H1 (cell line): ENCODE measurements around the gene LRRC26. TPM values are rescaled to one million over a fixed set of nuclear protein-coding genes. Genes with fewer than 3 reads are reported as not detected.
A peak's percentile ranks its signal among the peaks of the same experiment; 100 is the strongest.

Experiments used
- CTCF ChIA-PET: fragments of 300-600 bp; sonication (Branson Sonifier 250); formaldehyde crosslinking; loops from one replicate; lab custom pipeline; 2021; ENCODE audit not compliant: partially characterized antibody; lab: Charles Lee
- POLR2A ChIA-PET: fragments of 300-600 bp; sonication (Branson Sonifier 250); formaldehyde crosslinking; loops from one replicate; lab custom pipeline; 2021; ENCODE audit warnings: inconsistent platforms; ENCODE audit not compliant: partially characterized antibody; lab: Charles Lee
- DNase-seq, 2 experiments: peaks; one replicate each; pipeline versions ENCODE4 v3.0.0 to v3.0.0-alpha.2; 2010 to 2022; ENCODE audit warnings: low spot score in 2 of 2, low read depth in 1 of 2, mixed read lengths in 1 of 2
- FAIRE-seq: peaks from 2 replicates; lab custom pipeline; 2011; peaks lifted over from hg19 to GRCh38; lab: Jason Lieb, UNC
- H2AFZ ChIP-seq: 2 replicates; pipeline ENCODE4 v1.8.1; 2012; ENCODE audit warnings: low read length, inconsistent platforms
- H2AK5ac ChIP-seq: 2 replicates; pipeline ENCODE4 v1.6.1; 2013; ENCODE audit warnings: low read depth, low read length
- H2BK120ac ChIP-seq: replicated peaks from 2 replicates; pipeline ENCODE3; 2013; ENCODE audit warnings: low read depth, low read length, inconsistent platforms
- H2BK12ac ChIP-seq: 2 replicates; pipeline ENCODE4 v1.6.1; 2013; ENCODE audit warnings: low read depth, low read length
- H2BK15ac ChIP-seq: 2 replicates; pipeline ENCODE4 v1.6.1; 2013; ENCODE audit warnings: low read length
- H2BK20ac ChIP-seq: 2 replicates; pipeline ENCODE4 v1.6.1; 2013; ENCODE audit warnings: low read length
- H2BK5ac ChIP-seq: 2 replicates; pipeline ENCODE4 v1.6.1; 2013; ENCODE audit warnings: low read depth, low read length
- H3K14ac ChIP-seq: 2 replicates; pipeline ENCODE4 v1.6.1; 2013; ENCODE audit warnings: inconsistent platforms; ENCODE audit not compliant: insufficient read length
- H3K18ac ChIP-seq: 2 replicates; pipeline ENCODE4 v1.6.1; 2013; ENCODE audit warnings: low read length; ENCODE audit errors: extremely low read depth
- H3K23ac ChIP-seq: 2 replicates; pipeline ENCODE4 v1.6.1; 2013; ENCODE audit warnings: inconsistent platforms; ENCODE audit not compliant: insufficient read length
- H3K23me2 ChIP-seq: 2 replicates; pipeline ENCODE4 v1.6.1; 2013; ENCODE audit warnings: low read depth, low read length
- H3K27ac ChIP-seq: 2 replicates; pipeline ENCODE4 v1.6.1; 2011; ENCODE audit warnings: low read depth, low read length, inconsistent platforms
- H3K27me3 ChIP-seq, 4 experiments: replicated peaks in 1 of 4; 1 replicate in 1 of 4; 2 replicates in 3 of 4; pipeline versions ENCODE4 v1.6.1 to v1.8.1; 2011 to 2013; ENCODE audit warnings: low read length in 3 of 4, mild to moderate bottlenecking in 3 of 4, inconsistent platforms in 2 of 4, mixed read lengths in 2 of 4, moderate library complexity in 1 of 4; ENCODE audit not compliant: control insufficient read depth in 3 of 4, insufficient read depth in 3 of 4; ENCODE audit errors: extremely low read depth in 1 of 4
- H3K36me3 ChIP-seq, 4 experiments: 2 replicates each; pipeline versions ENCODE4 v1.6.1 to v1.8.1; 2011 to 2013; ENCODE audit warnings: mild to moderate bottlenecking in 4 of 4, low read length in 3 of 4, moderate library complexity in 2 of 4, control low read depth in 1 of 4, inconsistent platforms in 1 of 4; ENCODE audit not compliant: insufficient read depth in 4 of 4, control insufficient read depth in 2 of 4
- H3K4ac ChIP-seq: replicated peaks from 2 replicates; pipeline ENCODE3; 2013; ENCODE audit warnings: low read length, low read depth, mixed read lengths, inconsistent platforms; ENCODE audit not compliant: insufficient read length
- H3K4me1 ChIP-seq, 4 experiments: replicated peaks in 1 of 4; 1 replicate in 1 of 4; 2 replicates in 3 of 4; pipeline versions ENCODE4 v1.6.1 to v1.8.1; 2011 to 2013; ENCODE audit warnings: low read length in 3 of 4, inconsistent platforms in 2 of 4, mixed read lengths in 1 of 4; ENCODE audit not compliant: insufficient read depth in 4 of 4, control insufficient read depth in 3 of 4
- H3K4me2 ChIP-seq, 2 experiments: 2 replicates each; pipeline versions ENCODE4 v1.6.1 to v1.8.1; 2011 to 2013; ENCODE audit warnings: low read depth in 2 of 2, low read length in 2 of 2, control low read depth in 1 of 2, inconsistent platforms in 1 of 2, mild to moderate bottlenecking in 1 of 2; ENCODE audit not compliant: insufficient read depth in 1 of 2
- H3K4me3 ChIP-seq, 4 experiments: fragments of 200-600, 300-600 bp in 1 of 4; sonication (generic), shearing (Covaris generic), sonication (Bioruptor Twin) in 1 of 4; 2 replicates each; pipeline versions ENCODE4 v1.5.1 to v1.8.1; 2011 to 2016; ENCODE audit warnings: low read length in 4 of 4, low read depth in 3 of 4, control low read depth in 2 of 4, inconsistent platforms in 2 of 4, mild to moderate bottlenecking in 2 of 4, mixed read lengths in 1 of 4, moderate library complexity in 1 of 4; ENCODE audit not compliant: insufficient read depth in 2 of 4; ENCODE audit errors: extremely low read depth in 1 of 4
- H3K56ac ChIP-seq: replicated peaks from 2 replicates; pipeline ENCODE3; 2013; ENCODE audit warnings: low read depth, mild to moderate bottlenecking, mixed read lengths, low read length, inconsistent platforms; ENCODE audit not compliant: insufficient read length
- H3K79me1 ChIP-seq: 2 replicates; pipeline ENCODE4 v1.6.1; 2013; ENCODE audit warnings: low read depth, low read length, control low read depth
- H3K79me2 ChIP-seq, 2 experiments: 2 replicates each; pipeline versions ENCODE4 v1.6.1 to v1.8.1; 2012 to 2013; ENCODE audit warnings: low read length in 2 of 2, mild to moderate bottlenecking in 2 of 2, inconsistent platforms in 1 of 2; ENCODE audit not compliant: insufficient read depth in 2 of 2, control insufficient read depth in 1 of 2
- H3K9ac ChIP-seq, 4 experiments: replicated peaks in 1 of 4; 1 replicate in 1 of 4; 2 replicates in 3 of 4; pipeline versions ENCODE4 v1.6.1 to v1.8.1; 2011 to 2013; ENCODE audit warnings: low read depth in 3 of 4, low read length in 3 of 4, control low read depth in 2 of 4, mild to moderate bottlenecking in 2 of 4, moderate library complexity in 2 of 4, inconsistent platforms in 1 of 4; ENCODE audit errors: extremely low read depth in 1 of 4
- H3K9me3 ChIP-seq, 2 experiments: 2 replicates each; pipeline versions ENCODE4 v1.6.1 to v1.8.1; 2012 to 2013; ENCODE audit warnings: mild to moderate bottlenecking in 2 of 2, moderate library complexity in 2 of 2, control low read depth in 1 of 2, inconsistent platforms in 1 of 2, low read depth in 1 of 2, low read length in 1 of 2, mixed read lengths in 1 of 2; ENCODE audit not compliant: insufficient read depth in 2 of 2
- H4K20me1 ChIP-seq, 2 experiments: replicated peaks in 1 of 2; 2 replicates each; pipeline versions ENCODE3 to v1.8.1; 2011 to 2013; ENCODE audit warnings: inconsistent platforms in 2 of 2, low read length in 2 of 2, mild to moderate bottlenecking in 1 of 2; ENCODE audit not compliant: insufficient read depth in 2 of 2, control insufficient read depth in 1 of 2
- H4K5ac ChIP-seq: 2 replicates; pipeline ENCODE4 v1.6.1; 2013; ENCODE audit warnings: low read length, low read depth, mixed read lengths, inconsistent platforms; ENCODE audit not compliant: insufficient read length
- H4K8ac ChIP-seq: 2 replicates; pipeline ENCODE4 v1.8.0; 2013; ENCODE audit warnings: mild to moderate bottlenecking, moderate library complexity, low read length, inconsistent platforms; ENCODE audit not compliant: insufficient read depth; ENCODE audit errors: extremely low read depth
- H4K91ac ChIP-seq: replicated peaks from 2 replicates; pipeline ENCODE3; 2013; ENCODE audit warnings: low read length, mixed read lengths, inconsistent platforms; ENCODE audit not compliant: insufficient read length
- CEBPB ChIP-seq: IDR thresholded peaks from 2 replicates; pipeline ENCODE4 v1.6.1; 2012; ENCODE audit warnings: low read depth, low read length
- FOSL1 ChIP-seq: IDR thresholded peaks from 2 replicates; pipeline ENCODE4 v1.6.1; 2011; ENCODE audit warnings: mild to moderate bottlenecking, low read depth, low read length, moderate library complexity; ENCODE audit not compliant: insufficient read depth
- NRF1 ChIP-seq: IDR thresholded peaks from 2 replicates; pipeline ENCODE4 v1.6.1; 2011; ENCODE audit warnings: mild to moderate bottlenecking, low read depth, low read length, improper control_type of control experiment
- TAF1 ChIP-seq: IDR thresholded peaks from 2 replicates; pipeline ENCODE4 v1.6.1; 2011; ENCODE audit warnings: mild to moderate bottlenecking, low read depth, low read length
- WGBS, 2 experiments: shearing (Covaris generic) in 1 of 2; methylation state at CpG; one replicate each; pipeline versions ENCODE4 v1.1.6 to v1.1.7; 2013 to 2015; ENCODE audit warnings: low lambda C conversion rate in 2 of 2, mixed read lengths in 2 of 2, inconsistent platforms in 1 of 2, low coverage in 1 of 2, missing lambda C conversion rate in 1 of 2; ENCODE audit not compliant: insufficient replicate concordance in 2 of 2, insufficient coverage in 1 of 2, insufficient read length in 1 of 2; ENCODE audit errors: extremely low coverage in 1 of 2, missing lambda C conversion rate in 1 of 2; 5-methylcytosine and 5-hydroxymethylcytosine counted together
- polyA plus RNA-seq, 7 experiments: library from polyadenylated mRNA; depleted of rRNA in 3 of 7; stranded (reverse) in 5 of 7; unstranded in 2 of 7; fragments of >200 nt in 5 of 7; fragments of 200-250 nt in 2 of 7; gene quantifications; 1 replicate in 5 of 7; 2 replicates in 1 of 7; 4 replicates in 1 of 7; pipeline versions ENCODE4 v1.2.1 to v1.2.3, GENCODE V29; 2011 to 2013; ENCODE audit warnings: missing spikeins in 2 of 7, mixed read lengths in 2 of 7
- total RNA-seq: library from RNA; stranded (reverse); fragmentation: NEBNext Ultra II Directional; extraction: Animal tissue kit (Norgen Biotek cat#: 25700); gene quantifications from 2 replicates; pipeline ENCODE4 v1.2.1, GENCODE V29; 2021

The LRRC26 gene
- total and polyA plus RNA-seq, 2 of the 8 experiments (the other 6 are each of a cell fraction or from before 2014, with no cell fraction given), result 0.34 to 0.85 TPM

- Histone ChIP-seq H3K23me2 (peaks cover 8% of the 10 kb centered on the region; the same call in 1 of the 2 replicates), H2BK120ac (no peak overlapping the region), H2AFZ (no peak overlapping the region; the same call in 1 of the 2 replicates), H4K20me1 (peaks cover 0 to 13% of the 10 kb centered on the region in 2 experiments), H3K23ac (no peak overlapping the region), H3K27ac (no peak overlapping the region), H2BK5ac (no peak overlapping the region; the same call in 1 of the 2 replicates), H3K79me1 (no peaks in the 10 kb centered on the region; the same call in 1 of the 2 replicates), H2AK5ac (no peak overlapping the region), H3K4me3 (peak overlapping the region; percentile 25 to 61 (median 32); a peak in 7 of 8 replicates), H3K9ac (no peak overlapping the region), H3K14ac (no peak overlapping the region), H4K8ac (no peak overlapping the region), H4K5ac (no peak overlapping the region), H4K91ac (no peak overlapping the region), H2BK15ac (0 out of 2 replicates have a peak overlapping the region, but pooled peaks have one; percentile 29), H3K4ac (no peak overlapping the region), H3K4me1 (peaks cover 0 to 14% (median 6%) of the 10 kb centered on the region in 4 experiments; a peak in 6 of 7 replicates), H3K4me2 (peak overlapping the region; percentile 84 to 90), H3K27me3 (peaks cover 59 to 98% (median 90%) of the 10 kb centered on the region in 4 experiments), H2BK12ac (no peak overlapping the region), H3K36me3 (no peaks in the 10 kb centered on the region; a peak in 1 of 8 replicates), H3K56ac (no peak overlapping the region), H3K18ac (no peak overlapping the region), H3K9me3 (no peaks in the 10 kb centered on the region), H2BK20ac (no peak overlapping the region), H3K79me2 (no peaks in the 10 kb centered on the region)
- FAIRE-seq (no peak), DNase-seq (no peak)
- ChIA-PET CTCF (interaction anchor here (0.7 to 4.0 kb wide), 13 partner anchors 11 to 391 kb away, joined by 3 to 16 read pairs (median 4); partner anchors contain the start of gene CYSRT1), POLR2A (interaction anchor here (0.9 to 2.9 kb wide), 7 partner anchors 11 to 78 kb away, joined by 3 to 15 read pairs (median 7); partner anchors contain the start of genes NDOR1, SSNA1, TMEM203 and TUBB4B)
- 54% methylated on average over 14 of the region's 26 CpGs; no CpG with 5 or more reads in 1 of the 2 experiments for WGBS, 2 experiments
- no peak for TF ChIP-seq NRF1
- no peak for TF ChIP-seq TAF1
- no peak for TF ChIP-seq CEBPB
- TF ChIP-seq FOSL1, result no peak
These were observed 6.5 kb downstream of the LRRC26 start for GRCh38 chr9:137163365-137163715.
